Type B pancreatic cell (in vitro differentiated cells): Measurements from ENCODE around the gene GFRA1. TPM values are rescaled to one million over a fixed set of nuclear protein-coding genes. Genes with fewer than 3 reads are reported as not detected.

Experiments
- DNase-seq: peaks from one replicate; pipeline ENCODE4 v3.0.0; 2021; ENCODE audit warnings: mixed read lengths; ENCODE audit not compliant: unreplicated experiment; ENCODE audit errors: extremely low spot score
- H3K27ac Mint-ChIP-seq: 2 replicates; pipeline ENCODE4 v1.8.0; 2021; ENCODE audit warnings: mild to moderate bottlenecking, mixed read lengths
- H3K27me3 Mint-ChIP-seq: 2 replicates; pipeline ENCODE4 v1.8.0; 2021; ENCODE audit warnings: mixed read lengths
- H3K36me3 Mint-ChIP-seq: 2 replicates; pipeline ENCODE4 v1.8.0; 2021; ENCODE audit warnings: mixed read lengths
- H3K4me1 Mint-ChIP-seq: one replicate; pipeline ENCODE4 v1.8.0; 2021; ENCODE audit warnings: mixed read lengths; ENCODE audit not compliant: unreplicated experiment
- H3K4me3 Mint-ChIP-seq: 2 replicates; pipeline ENCODE4 v1.8.0; 2021; ENCODE audit warnings: mild to moderate bottlenecking, mixed read lengths
- H3K9me3 Mint-ChIP-seq: 2 replicates; pipeline ENCODE4 v1.8.0; 2021; ENCODE audit warnings: mixed read lengths
- CTCF ChIP-seq: fragments of 200-600 bp; sonication (generic); conservative IDR thresholded peaks from 2 replicates; pipeline ENCODE4 v1.5.0; 2021; ENCODE audit warnings: antibody characterized with exemption, mild to moderate bottlenecking
- total RNA-seq: library from RNA; stranded (reverse); gene quantifications from 2 replicates; pipeline ENCODE4 v1.2.1, GENCODE V29; 2021; ENCODE audit warnings: low replicate concordance

The GFRA1 gene
- total RNA-seq, 1 donor from 2014 or later = 45.6 TPM

- Mint-ChIP-seq H3K9me3 (no peaks in the 10 kb centered on the region), H3K27me3 (no peaks in the 10 kb centered on the region), H3K4me3 (no peak overlapping the region), H3K36me3 (peaks cover 3% of the 10 kb centered on the region), H3K4me1 (peaks cover 12% of the 10 kb centered on the region), H3K27ac (no peak overlapping the region)
- DNase-seq = no peak
- TF ChIP-seq CTCF = no peak
Measured at GRCh38 chr10:116201670-116202430, 71.2 kb downstream of the GFRA1 start.

DNA sequence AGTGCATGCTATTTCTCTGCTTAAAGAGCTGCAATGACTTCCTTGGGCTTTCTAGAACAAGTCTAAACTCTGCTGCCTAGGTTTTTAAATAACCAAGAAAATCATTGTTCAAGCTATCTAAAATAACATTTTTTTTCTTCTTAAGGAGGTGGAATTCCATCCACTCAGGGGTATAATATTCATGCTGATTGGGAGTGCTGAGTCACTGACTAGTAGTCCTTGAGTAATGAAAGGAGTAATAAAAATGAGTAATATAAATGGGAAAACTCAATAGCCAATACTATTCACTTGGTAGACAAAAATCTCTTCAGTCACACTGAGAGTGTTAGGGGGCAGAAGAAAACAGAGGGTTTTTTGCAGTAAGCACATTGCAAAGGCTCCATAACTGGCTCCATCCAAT lies 72.0 kb downstream of the GFRA1 start:
- Mint-ChIP-seq H3K27me3 (no peaks in the 10 kb centered on the region), H3K4me3 (no peak overlapping the region), H3K9me3 (no peaks in the 10 kb centered on the region), H3K27ac (no peak overlapping the region), H3K36me3 (peaks cover 3% of the 10 kb centered on the region), H3K4me1 (peaks cover 11% of the 10 kb centered on the region)
- TF ChIP-seq CTCF = no peak
- no peak for DNase-seq

DNA sequence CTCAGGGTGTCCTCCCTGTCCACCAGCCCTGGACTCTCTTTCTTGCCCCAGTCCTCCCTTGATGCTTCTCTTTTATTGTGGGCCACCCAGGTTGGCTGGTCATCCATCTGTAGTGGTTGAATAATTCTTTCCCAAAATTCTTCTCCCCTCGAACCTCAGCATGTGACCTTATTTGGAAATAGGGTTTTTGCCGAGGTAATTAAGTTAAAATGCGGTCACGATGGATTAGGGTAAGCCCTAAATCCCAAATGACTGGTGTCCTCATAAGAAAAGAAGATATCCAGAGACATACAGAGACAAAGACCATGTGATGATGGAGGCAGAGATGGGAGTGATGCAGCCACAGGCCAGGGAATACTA lies 74.3 kb downstream of the GFRA1 start:
- Mint-ChIP-seq H3K4me3 (no peak overlapping the region), H3K4me1 (peaks cover 11% of the 10 kb centered on the region), H3K36me3 (peaks cover 3% of the 10 kb centered on the region), H3K27me3 (no peaks in the 10 kb centered on the region), H3K27ac (no peak overlapping the region), H3K9me3 (peaks cover 9% of the 10 kb centered on the region)
- DNase-seq = no peak
- TF ChIP-seq CTCF = no peak

- DNase-seq = no peak
- Mint-ChIP-seq H3K9me3 (peaks cover 9% of the 10 kb centered on the region), H3K27ac (no peak overlapping the region), H3K27me3 (no peaks in the 10 kb centered on the region), H3K4me3 (no peak overlapping the region), H3K4me1 (peaks cover 6% of the 10 kb centered on the region), H3K36me3 (peaks cover 3% of the 10 kb centered on the region)
- TF ChIP-seq CTCF = no peak
Measured at GRCh38 chr10:116197946-116198675, 74.9 kb downstream of the GFRA1 start.

DNA sequence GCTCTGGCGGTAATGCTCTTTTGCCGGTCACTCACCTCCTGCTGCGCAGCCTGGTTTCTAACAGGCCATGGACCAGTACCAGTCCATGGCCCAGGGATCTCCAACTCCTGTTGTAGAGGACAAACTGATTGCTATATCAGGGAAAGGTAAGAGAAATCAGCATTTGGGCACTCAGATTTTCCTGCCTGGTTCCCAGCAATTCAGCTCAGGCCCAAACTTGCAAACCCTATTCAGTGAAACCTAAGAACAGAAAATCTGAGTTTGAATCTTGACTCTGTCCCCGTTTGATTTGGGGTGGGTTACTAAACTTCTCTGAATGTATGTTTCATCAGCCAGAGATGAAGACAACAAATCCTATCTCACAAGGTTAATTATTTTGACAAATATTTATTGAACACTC lies 77.4 kb downstream of the GFRA1 start:
- Mint-ChIP-seq H3K27me3 (peaks cover 2% of the 10 kb centered on the region), H3K9me3 (peaks cover 9% of the 10 kb centered on the region), H3K4me3 (no peak overlapping the region), H3K27ac (no peak overlapping the region), H3K4me1 (peaks cover 8% of the 10 kb centered on the region), H3K36me3 (peaks cover 3% of the 10 kb centered on the region)
- TF ChIP-seq CTCF = no peak
- no peak for DNase-seq
